Cardiac muscle cell (in vitro differentiated cells and primary cell): ENCODE data around the gene LRRC47. TPM values are rescaled to one million over a fixed set of nuclear protein-coding genes. Genes with fewer than 3 reads are reported as not detected.

ENCODE experiments used
- DNase-seq, 2 donors: peaks; one replicate each; pipeline versions ENCODE4 v3.0.0 to v3.0.0-alpha.2; 2010 to 2017; ENCODE audit warnings: low read depth in 1 of 2, low spot score in 1 of 2
- H3K27ac ChIP-seq: fragments of 200-600 bp; sonication (generic); 2 replicates; pipeline ENCODE4 v1.5.1; 2016
- H3K27me3 ChIP-seq: fragments of 200-600 bp; sonication (generic); 2 replicates; pipeline ENCODE4 v1.6.0; 2016; ENCODE audit warnings: control low read depth
- H3K36me3 ChIP-seq: fragments of 200-600 bp; sonication (generic); 2 replicates; pipeline ENCODE4 v1.5.1; 2016; ENCODE audit warnings: control low read depth
- H3K4me1 ChIP-seq: fragments of 200-600 bp; sonication (generic); 2 replicates; pipeline ENCODE4 v1.8.1; 2017; ENCODE audit warnings: low read depth, mild to moderate bottlenecking, mixed run types
- H3K4me3 ChIP-seq: fragments of 200-600 bp; sonication (generic); 2 replicates; pipeline ENCODE4 v1.5.1; 2016; ENCODE audit warnings: mild to moderate bottlenecking
- H3K9me3 ChIP-seq: fragments of 200-600 bp; sonication (generic); 2 replicates; pipeline ENCODE4 v1.5.1; 2017; ENCODE audit warnings: low read depth, mild to moderate bottlenecking, control low read depth
- polyA plus RNA-seq: library from polyadenylated mRNA; unstranded; fragments of >200 nt; fragmentation: Nextera tagmentation; extraction: Ambion mirVana; gene quantifications from 2 replicates; pipeline ENCODE4 v1.2.1, GENCODE V29; 2016
- total RNA-seq: library from RNA; depleted of rRNA; stranded (reverse); fragments of >200 nt; gene quantifications from 2 replicates; pipeline ENCODE4 v1.2.3, GENCODE V29; 2016
- TF ChIP-seq, protein P1 (sequence below): IDR thresholded peaks from 2 replicates; pipeline ENCODE4 v1.5.1; 2012; ENCODE audit warnings: low read depth, mild to moderate bottlenecking, low read length

Gene LRRC47
- total and polyA plus RNA-seq, 2 experiments from 2014 or later = 61.5 to 67.5 TPM

- Histone ChIP-seq H3K9me3 (no peaks in the 10 kb centered on the region), H3K4me1 (peaks cover 4% of the 10 kb centered on the region), H3K27me3 (no peaks in the 10 kb centered on the region), H3K36me3 (peaks cover 48% of the 10 kb centered on the region), H3K27ac (no peak overlapping the region), H3K4me3 (no peak overlapping the region)
- TF ChIP-seq, protein P1, sequence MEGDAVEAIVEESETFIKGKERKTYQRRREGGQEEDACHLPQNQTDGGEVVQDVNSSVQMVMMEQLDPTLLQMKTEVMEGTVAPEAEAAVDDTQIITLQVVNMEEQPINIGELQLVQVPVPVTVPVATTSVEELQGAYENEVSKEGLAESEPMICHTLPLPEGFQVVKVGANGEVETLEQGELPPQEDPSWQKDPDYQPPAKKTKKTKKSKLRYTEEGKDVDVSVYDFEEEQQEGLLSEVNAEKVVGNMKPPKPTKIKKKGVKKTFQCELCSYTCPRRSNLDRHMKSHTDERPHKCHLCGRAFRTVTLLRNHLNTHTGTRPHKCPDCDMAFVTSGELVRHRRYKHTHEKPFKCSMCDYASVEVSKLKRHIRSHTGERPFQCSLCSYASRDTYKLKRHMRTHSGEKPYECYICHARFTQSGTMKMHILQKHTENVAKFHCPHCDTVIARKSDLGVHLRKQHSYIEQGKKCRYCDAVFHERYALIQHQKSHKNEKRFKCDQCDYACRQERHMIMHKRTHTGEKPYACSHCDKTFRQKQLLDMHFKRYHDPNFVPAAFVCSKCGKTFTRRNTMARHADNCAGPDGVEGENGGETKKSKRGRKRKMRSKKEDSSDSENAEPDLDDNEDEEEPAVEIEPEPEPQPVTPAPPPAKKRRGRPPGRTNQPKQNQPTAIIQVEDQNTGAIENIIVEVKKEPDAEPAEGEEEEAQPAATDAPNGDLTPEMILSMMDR = no peak
- no peak for DNase-seq
Measured at GRCh38 chr1:3780901-3781300, 15.4 kb downstream of the LRRC47 start.

DNA sequence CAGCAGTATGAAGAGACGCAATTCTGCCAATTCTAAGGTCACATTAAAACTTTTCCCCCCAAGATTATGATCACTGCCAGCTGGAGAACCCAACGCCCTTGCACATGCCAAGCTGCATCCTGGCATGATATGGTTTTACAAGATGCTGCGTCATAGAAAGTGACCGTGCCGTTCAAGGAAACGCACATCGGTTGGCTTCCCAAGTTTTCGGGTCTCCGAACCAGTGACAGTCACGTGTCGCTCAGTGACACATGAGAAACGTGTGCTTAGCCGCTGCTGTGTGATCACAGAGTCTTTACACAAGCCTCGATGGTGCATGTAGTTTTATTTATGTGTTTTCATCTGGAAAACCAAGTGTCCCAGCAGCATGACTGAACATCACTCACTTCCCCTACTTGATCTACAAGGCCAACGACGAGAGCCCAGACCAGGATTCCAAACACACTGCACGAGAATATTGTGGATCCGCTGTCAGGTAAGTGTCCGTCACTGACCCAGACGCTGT, 16.3 kb downstream of the LRRC47 start:
- Histone ChIP-seq H3K4me3 (no peak overlapping the region), H3K27ac (no peak overlapping the region), H3K4me1 (peaks cover 13% of the 10 kb centered on the region), H3K36me3 (peaks cover 42% of the 10 kb centered on the region), H3K9me3 (no peaks in the 10 kb centered on the region), H3K27me3 (no peaks in the 10 kb centered on the region)
- TF ChIP-seq, protein P1 = no peak
- no peak for DNase-seq

DNA sequence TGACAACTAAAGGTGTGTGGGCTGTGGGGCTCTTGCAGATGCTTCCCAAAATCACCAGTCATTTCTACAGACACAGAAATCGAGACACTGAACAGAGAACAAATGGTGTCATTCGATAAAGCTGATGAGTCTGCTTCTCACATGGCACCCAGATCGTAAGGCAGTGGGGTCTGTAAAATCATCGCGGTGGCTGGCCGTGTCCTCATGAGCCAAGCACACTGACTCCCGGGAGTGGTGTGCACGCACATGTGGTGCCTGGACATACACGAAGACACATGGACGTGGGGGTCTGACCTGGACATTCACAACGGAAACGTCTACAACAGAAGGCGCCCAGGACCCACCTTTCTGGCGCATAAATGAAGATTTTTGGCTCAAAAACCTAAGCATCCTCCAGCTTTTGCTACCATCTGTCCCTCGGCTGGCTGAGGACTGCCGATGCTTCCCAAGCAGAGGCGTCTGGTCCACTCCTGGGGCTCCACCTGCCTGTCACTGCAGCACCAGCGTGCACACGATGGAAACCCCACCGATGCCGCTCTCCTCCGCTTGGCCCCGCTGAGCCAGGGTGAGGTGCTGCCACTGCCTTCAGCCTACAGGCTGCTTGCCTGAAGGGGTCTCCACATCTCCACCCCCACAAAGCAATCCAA, 16.9 kb downstream of the LRRC47 start:
- H3K4me1 ChIP-seq = peaks cover 19% of the 10 kb centered on the region
- H3K27ac ChIP-seq = no peak overlapping the region
- no peak overlapping the region for H3K4me3 ChIP-seq
- H3K36me3 ChIP-seq = peaks cover 40% of the 10 kb centered on the region
- no peak for DNase-seq
- TF ChIP-seq, protein P1 = no peak
- H3K27me3 ChIP-seq = no peaks in the 10 kb centered on the region
- no peaks in the 10 kb centered on the region for H3K9me3 ChIP-seq

GRCh38 chr1:3778590-3779264, 17.6 kb downstream of the LRRC47 start:
- TF ChIP-seq, protein P1 = no peak
- Histone ChIP-seq H3K9me3 (no peaks in the 10 kb centered on the region), H3K27ac (no peak overlapping the region), H3K27me3 (no peaks in the 10 kb centered on the region), H3K4me3 (no peak overlapping the region), H3K36me3 (peaks cover 33% of the 10 kb centered on the region), H3K4me1 (peaks cover 23% of the 10 kb centered on the region)
- DNase-seq = no peak

GRCh38 chr1:3777647-3778589, 18.4 kb downstream of the LRRC47 start:
- DNase-seq = no peak
- peaks cover 28% of the 10 kb centered on the region for H3K4me1 ChIP-seq
- no peaks in the 10 kb centered on the region for H3K27me3 ChIP-seq
- H3K9me3 ChIP-seq = no peaks in the 10 kb centered on the region
- H3K36me3 ChIP-seq = peaks cover 30% of the 10 kb centered on the region
- TF ChIP-seq, protein P1 = no peak
- no peak overlapping the region for H3K4me3 ChIP-seq
- H3K27ac ChIP-seq = no peak overlapping the region
